HCT116 (cell line): ENCODE data around the gene ACAD9.

Source experiments
- CTCF ChIP-seq, 3 experiments: fragments of 200-600 bp in 1 of 3; sonication (generic) in 1 of 3; IDR thresholded peaks in 2 of 3; conservative IDR thresholded peaks in 1 of 3; 2 replicates each; pipeline ENCODE4 v1.5.1; 2012 to 2017; ENCODE audit warnings: low read depth in 2 of 3, low read length in 2 of 3, antibody characterized with exemption in 1 of 3, borderline replicate concordance in 1 of 3, control low read depth in 1 of 3, mild to moderate bottlenecking in 1 of 3, mixed read lengths in 1 of 3, mixed run types in 1 of 3, moderate library complexity in 1 of 3; ENCODE audit not compliant: insufficient read depth in 1 of 3
- POLR2AphosphoS5 ChIP-seq: IDR thresholded peaks from 2 replicates; pipeline ENCODE4 v1.6.1; 2011; ENCODE audit warnings: mild to moderate bottlenecking, low read depth, low read length, moderate library complexity
- SP1 ChIP-seq: IDR thresholded peaks from 2 replicates; pipeline ENCODE4 v1.6.1; 2012; ENCODE audit warnings: low read depth
- YY1 ChIP-seq: IDR thresholded peaks from 2 replicates; pipeline ENCODE4 v1.6.1; 2011; ENCODE audit warnings: low read length, low read depth, moderate library complexity, mild to moderate bottlenecking; ENCODE audit not compliant: insufficient replicate concordance; ENCODE audit errors: extremely low read depth

DNA sequence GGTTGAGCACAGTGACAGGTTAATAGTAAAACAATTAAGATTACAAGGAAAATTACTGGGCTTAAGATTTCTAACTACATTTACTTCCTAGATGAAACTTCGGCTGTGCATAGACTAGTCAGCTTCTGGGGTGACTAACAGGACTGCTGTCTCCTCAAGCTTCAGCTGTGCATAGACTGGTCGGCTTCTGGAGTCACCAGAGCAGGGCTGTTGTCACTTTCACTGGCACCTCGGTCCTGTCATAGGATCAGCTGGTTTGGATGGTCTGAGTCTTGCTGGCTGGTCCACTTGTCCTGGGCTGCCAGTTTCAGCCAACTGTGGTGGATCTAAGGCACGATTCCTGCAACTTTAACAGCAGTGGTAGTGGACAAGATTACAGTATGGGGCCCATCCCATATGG lies 23.9 kb upstream of the ACAD9 start:
- no peak for TF ChIP-seq POLR2AphosphoS5
- TF ChIP-seq SP1, result no peak
- no peak for TF ChIP-seq CTCF (IDR thresholded peaks at IDR 0.05 in 2 of 3, conservative IDR thresholded peaks at IDR 0.05 in 1 of 3; ENCODE audit: borderline replicate concordance in 1 of 3, insufficient read depth in 1 of 3, low read depth in 2 of 3, low read length in 2 of 3)
- no peak for TF ChIP-seq YY1
